ENCODE results near the gene HOPX.
A peak's percentile ranks its signal among the peaks of the same experiment; 100 is the strongest.
"Not testable (repeated sequence)": the region's sequence is repeated elsewhere in the genome, so short reads cannot be mapped to it uniquely, and the experiment has no call there.

HOPX gene, protein sequence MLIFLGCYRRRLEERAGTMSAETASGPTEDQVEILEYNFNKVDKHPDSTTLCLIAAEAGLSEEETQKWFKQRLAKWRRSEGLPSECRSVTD
- 0.34 to 8.1 reads per million in 2 donors for total RNA-seq

DNA sequence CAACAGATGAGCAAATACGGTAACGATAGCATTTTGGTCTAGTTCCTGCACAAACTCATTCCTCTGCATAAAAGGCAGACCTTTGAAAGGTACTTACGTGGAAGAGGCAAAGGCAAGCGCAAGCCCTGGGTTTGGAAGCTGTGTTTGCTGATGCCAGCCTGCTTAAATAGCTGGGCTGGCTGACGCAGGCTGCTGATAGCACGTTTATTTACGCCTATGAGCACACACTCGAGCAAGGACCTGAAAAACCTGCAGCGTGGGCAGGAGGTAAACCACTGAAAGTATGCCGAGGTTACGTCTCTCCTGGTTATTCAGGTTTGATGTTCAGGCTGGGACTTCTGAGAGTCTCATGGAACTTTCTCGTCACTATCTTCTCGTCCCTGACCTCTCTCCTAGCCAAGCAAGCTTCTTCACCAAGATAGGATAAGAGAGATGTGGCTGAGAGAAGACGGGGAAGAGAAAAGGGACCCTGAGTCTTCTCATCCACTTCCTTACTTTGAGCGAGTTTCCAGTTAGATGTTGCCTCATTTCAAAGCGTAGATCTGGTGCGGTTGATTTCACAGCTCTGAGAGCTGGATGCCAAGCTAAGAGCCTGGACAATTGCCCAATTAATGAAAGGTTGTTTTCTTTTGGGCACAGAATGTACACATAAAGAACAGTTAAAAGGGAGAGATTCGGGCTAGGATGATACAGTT, at the start of gene HOPX:
Gene HOPX, minus strand, starts transcription at position 139 of the 695 bp plus-strand sequence. CDS start 23,480 bp downstream, outside the sequence.
- peak in 3 of 5 experiments; percentile 8 to 69 (median 64) for DNase-seq

DNA sequence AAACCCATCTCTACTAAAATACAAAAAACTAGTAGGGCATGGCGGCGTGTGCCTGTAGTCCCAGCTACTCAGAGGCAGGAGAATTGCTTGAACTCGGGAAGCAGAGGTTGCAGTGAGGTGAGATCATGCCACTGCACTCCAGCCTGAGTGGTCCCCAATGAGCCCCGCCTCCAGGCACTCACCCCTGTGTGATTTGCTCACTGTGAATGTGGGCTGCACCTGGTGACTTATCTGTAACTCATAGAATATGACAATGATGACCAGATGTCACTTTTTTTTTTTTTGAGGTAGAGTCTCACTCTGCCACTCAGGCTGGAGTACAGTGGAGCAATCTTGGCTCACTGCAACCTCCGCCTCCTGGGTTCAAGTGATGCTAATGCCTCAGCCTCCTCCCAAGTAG, 49.0 kb upstream of the HOPX start:
- DNase-seq = no peak

DNA sequence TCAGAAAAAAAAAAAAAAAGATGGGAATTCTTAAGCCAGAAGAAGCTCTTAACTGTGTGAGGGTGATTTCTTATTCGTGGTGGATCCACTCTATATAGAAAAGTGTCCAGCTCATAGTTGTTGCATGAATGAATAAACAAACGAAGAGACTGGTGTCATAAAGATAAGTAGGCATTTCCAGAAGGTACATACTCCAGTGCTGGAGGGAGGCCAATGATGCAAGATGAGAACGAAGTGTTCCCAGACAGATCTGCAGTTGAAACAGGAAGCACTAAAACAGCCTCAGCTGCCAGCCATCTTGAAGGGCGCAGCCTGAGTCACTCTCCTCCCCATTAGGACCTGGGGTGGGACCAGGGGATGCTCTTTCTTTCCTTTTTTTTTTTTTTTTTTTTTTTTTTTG, 47.4 kb upstream of the HOPX start:
- DNase-seq = no peak

GRCh38 chr4:56727150-56727549, 46.1 kb upstream of the HOPX start:
- no peak for DNase-seq

GRCh38 chr4:56726593-56726992, 45.5 kb upstream of the HOPX start:
- not testable (repeated sequence) for DNase-seq

- DNase-seq = no peak
Measured at GRCh38 chr4:56723659-56724230, 42.6 kb upstream of the HOPX start.

GRCh38 chr4:56723201-56723605, 42.1 kb upstream of the HOPX start:
- peak in 2 of 5 experiments; percentile 10 to 33 for DNase-seq

DNA sequence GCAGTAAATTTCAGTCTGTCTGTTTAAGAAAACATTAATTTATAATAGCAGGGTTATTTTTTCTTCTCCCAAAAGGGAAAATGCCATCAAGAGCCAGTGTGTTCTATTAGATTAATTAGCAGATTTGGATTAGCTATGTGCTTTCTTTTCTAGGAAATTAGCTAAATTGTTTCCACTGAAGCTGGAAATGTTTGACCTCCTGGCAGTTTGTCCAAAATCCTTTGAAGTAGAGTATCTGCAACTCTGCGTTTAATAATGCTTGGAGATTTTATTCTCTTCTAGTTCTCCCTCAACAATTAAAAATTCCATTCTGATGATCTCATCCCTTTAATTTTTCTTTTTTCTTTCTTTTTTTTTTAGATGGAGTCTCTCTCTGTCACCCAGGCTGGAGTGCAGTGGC, 27.1 kb upstream of the HOPX start:
- DNase-seq = no peak

GRCh38 chr4:56705966-56706365, 24.9 kb upstream of the HOPX start:
- DNase-seq = no peak

DNA sequence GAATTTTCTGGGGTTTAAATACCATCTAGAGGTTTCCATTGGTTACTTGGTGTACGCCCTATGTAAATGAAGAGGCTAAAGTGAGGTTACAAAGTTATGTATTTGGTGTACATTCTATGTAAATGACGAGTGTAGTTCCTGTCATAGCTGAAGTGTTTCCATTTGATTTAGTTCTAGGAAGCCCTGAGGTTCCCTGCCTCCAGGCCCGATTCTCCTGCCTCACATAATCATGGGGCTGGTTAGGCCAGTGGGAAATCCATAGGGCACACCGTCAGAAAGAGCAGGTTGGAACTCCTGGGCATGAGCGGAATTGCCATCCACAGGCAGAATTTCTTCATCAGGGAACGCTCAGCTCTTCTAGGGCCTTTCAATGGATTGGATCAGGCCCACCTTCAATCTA, 24.2 kb upstream of the HOPX start:
- DNase-seq = no peak

GRCh38 chr4:56704089-56704871, 23.2 kb upstream of the HOPX start:
- no peak for DNase-seq

DNA sequence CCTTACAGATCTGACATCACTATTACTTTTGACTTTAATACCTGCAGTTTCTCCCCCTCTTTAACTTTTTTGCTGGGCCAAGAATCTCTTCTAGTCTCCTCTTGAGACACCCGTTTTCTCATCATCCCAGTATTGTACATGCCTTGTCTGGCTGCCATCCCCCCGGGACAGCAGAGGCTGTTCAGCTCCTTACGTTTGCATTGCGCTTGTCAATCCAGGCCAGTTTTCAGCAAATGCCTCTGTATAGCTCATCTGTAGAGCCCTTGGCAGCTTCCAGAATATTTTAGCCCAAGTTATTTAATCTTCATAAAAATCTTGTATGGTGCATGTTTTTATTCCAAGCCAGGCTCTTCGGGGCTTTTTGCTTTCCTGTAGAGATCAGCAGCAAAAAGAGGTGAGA, 22.3 kb upstream of the HOPX start:
- DNase-seq = no peak

DNA sequence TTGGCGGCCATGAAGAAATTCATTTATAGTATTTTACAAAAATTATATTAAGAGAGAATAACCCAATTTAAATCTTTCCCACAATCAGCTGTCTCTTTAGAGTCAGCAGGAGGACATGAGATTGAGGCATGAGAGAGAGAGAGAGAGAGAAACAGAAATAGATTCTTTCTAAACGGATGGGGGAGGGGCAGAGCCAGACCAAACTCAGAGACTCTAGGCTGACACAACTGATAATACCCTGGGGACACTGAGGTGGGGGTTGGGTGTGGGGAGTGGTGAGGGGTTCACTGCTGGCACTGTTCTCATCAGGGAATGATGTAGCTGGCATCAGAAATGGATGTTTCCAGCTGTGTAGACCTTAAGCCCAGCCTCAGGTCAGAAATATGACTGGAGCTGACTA, 20.5 kb upstream of the HOPX start:
- DNase-seq = no peak

- DNase-seq = no peak
Measured at GRCh38 chr4:56701161-56701480, 20.0 kb upstream of the HOPX start.

- DNase-seq = no peak
Measured at GRCh38 chr4:56699537-56700105, 18.5 kb upstream of the HOPX start.

DNA sequence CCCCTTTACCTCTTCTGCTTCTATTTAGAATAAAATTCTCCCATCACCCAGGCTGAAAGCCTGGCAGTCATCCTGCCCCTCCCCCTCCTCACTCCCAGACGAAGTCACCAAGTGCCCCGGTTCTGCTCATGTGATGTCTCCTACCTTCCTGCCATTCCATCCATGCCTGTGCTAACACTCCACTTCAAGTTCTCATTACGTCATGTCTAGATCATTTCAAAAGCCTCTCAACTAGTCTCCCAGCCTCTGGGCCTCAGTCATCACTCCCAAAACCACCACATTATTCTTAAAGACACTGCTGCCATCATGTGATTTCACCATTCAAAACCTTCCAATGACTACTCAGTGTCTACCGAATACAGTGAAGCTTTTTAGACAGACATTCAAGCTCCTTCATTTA, 17.2 kb upstream of the HOPX start:
- no peak for DNase-seq

DNA sequence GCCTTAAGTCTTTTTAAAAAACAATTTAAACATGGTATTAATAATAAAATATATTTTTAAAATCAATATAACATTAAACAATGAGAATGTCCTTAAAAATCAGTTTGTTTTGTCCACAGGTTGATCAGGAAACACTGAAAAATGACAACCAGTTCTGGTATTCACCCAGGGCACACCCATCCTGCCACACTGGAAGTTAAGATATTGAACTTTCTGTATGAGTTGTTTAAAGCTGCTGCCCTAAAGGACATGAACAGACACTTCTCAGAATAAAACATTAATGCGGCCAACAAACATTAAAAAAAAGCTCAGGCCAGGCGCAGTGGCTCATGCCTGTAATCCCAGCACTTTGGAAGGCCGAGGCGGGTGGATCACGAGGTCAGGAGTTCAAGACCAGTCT, 15.0 kb upstream of the HOPX start:
- no peak for DNase-seq

DNA sequence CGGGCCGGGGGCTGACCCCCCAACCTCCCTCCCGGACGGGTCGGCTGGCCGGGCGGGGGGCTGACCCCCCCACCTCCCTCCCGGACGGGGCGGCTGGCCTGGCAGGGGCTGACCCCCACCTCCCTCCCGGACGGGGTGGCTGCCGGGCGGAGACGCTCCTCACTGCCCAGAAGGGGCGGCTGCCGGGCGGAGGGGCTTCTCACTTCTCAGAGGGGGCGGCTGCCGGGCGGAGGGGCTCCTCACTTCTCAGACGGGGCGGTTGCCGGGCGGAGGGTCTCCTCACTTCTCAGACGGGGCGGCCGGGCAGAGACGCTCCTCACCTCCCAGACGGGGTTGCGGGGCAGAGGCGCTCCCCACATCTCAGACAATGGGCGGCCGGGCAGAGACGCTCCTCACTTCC, 12.4 kb upstream of the HOPX start:
- not testable (repeated sequence) for DNase-seq

DNA sequence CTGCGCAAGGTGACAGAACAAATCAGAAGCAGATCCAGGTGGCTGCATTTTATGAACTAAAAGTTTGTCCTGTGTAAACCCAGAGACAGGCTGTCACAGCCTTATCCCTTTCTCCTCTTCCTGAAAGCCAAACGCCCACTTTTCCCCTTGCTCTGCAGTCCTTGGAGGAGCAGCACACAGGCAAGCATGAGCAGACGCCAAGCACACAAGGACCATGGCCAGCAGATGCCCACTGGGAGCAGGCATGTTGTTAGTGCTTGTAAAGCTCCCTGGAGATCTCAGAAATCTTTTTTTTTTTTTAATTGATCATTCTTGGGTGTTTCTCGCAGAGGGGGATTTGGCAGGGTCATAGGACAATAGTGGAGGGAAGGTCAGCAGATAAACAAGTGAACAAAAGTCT, 11.5 kb upstream of the HOPX start:
- DNase-seq = no peak

- DNase-seq = no peak
Measured at GRCh38 chr4:56691425-56691824, 10.3 kb upstream of the HOPX start.

DNA sequence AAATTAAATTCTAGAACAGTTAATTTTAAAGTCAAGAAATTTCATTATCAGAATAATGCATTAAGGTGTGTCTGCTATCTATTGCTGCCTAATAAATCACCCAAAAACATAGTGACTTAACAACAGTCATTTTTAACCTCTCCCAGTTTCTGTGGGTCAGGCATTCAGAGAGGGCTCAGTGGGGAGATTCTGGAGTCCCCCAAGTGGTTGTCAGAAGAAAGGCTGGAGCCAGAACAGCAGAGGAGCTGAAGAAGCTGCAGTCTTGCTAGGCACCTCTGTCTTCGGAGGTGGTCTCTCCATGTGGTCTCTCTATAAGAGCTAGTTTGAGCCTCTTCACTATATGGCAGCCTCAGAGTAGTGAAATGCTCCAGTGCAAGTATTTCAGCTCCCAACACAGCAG, 9.3 kb upstream of the HOPX start:
- no peak for DNase-seq

- DNase-seq = no peak
Measured at GRCh38 chr4:56689201-56689969, 8.3 kb upstream of the HOPX start.

All from T-helper 2 cell (primary cell).